ENCODE measurements around the gene EGR4.
"Not testable (repeated sequence)": the region's sequence is repeated elsewhere in the genome, so short reads cannot be mapped to it uniquely, and the experiment has no call there.

- not testable (repeated sequence) for TF ChIP-seq EP300, CTCF, POLR2A, POLR2AphosphoS5 (IDR thresholded peaks at IDR 0.05)
Measured at GRCh38 chr2:73262691-73263429, 30.5 kb downstream of the EGR4 start.
